ENCODE data around the gene GAB2.

GAB2 gene

DNA sequence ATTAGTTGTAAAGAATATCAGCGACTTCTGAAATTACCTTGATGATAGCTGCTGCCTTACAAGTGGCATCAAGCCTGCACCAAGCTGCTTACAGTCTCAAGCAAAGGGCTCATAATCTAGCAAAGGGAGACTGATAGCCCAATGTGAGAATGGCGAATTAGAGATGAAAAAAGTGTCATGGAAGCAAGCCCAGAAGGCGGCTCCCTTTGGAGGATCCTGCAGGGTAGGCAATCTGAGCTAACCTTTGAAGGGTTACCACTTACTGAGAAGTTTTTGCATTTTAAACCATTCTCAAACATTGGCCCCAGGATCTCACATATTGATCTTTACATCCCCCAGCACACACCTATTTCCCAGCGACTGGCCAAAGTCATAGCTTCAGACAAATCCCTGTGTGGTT is 18.5 kb downstream of the GAB2 start:
- Histone ChIP-seq H3K4me3 (ENCODE audit: low read depth, low read length) (no peak overlapping the region), H3K4me1 (no peaks in the 10 kb centered on the region), H3K27ac (no peak overlapping the region), H2AFZ (no peak overlapping the region), H3K9ac (no peak overlapping the region), H3K4me2 (ENCODE audit: low read length) (no peak overlapping the region), H3K79me2 (peaks cover 5% of the 10 kb centered on the region), H3K9me3 (ENCODE audit: control insufficient read depth, low read length) (no peaks in the 10 kb centered on the region), H3K36me3 (ENCODE audit: control insufficient read depth, insufficient read depth, low read length) (no peaks in the 10 kb centered on the region), H3K27me3 (ENCODE audit: control insufficient read depth, insufficient read depth, low read length) (no peaks in the 10 kb centered on the region)
- no peak for TF ChIP-seq CTCF (IDR thresholded peaks at IDR 0.05)

DNA sequence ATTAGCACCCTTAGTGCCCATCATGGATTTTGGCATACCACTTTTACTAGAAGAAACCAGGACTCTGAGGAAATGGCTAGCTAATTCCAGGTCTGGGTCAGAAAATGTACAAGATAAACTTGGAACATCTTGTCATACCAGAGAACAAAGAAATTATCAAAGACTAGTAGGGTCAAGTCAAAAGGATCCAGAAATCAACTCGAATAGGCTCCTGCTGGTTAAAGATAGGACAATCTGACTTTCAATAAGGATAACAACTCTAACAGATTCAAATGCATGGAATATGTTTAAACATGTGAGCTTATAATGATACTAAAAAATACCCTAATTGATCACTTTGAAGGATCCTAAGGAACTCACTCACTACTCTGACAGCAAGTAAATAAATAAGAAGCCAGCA is 18.9 kb downstream of the GAB2 start:
- Histone ChIP-seq H3K4me1 (no peaks in the 10 kb centered on the region), H3K4me3 (ENCODE audit: low read depth, low read length) (no peak overlapping the region), H3K79me2 (peaks cover 5% of the 10 kb centered on the region), H3K36me3 (ENCODE audit: control insufficient read depth, insufficient read depth, low read length) (no peaks in the 10 kb centered on the region), H3K27me3 (ENCODE audit: control insufficient read depth, insufficient read depth, low read length) (no peaks in the 10 kb centered on the region), H3K4me2 (ENCODE audit: low read length) (no peak overlapping the region), H3K9me3 (ENCODE audit: control insufficient read depth, low read length) (no peaks in the 10 kb centered on the region), H3K27ac (no peak overlapping the region), H2AFZ (no peak overlapping the region), H3K9ac (no peak overlapping the region)
- TF ChIP-seq CTCF (IDR thresholded peaks at IDR 0.05): no peak

- Histone ChIP-seq H2AFZ (no peak overlapping the region), H3K79me2 (peaks cover 5% of the 10 kb centered on the region), H3K4me1 (no peaks in the 10 kb centered on the region), H3K9ac (no peak overlapping the region), H3K27ac (no peak overlapping the region), H3K4me3 (ENCODE audit: low read depth, low read length) (no peak overlapping the region), H3K27me3 (ENCODE audit: control insufficient read depth, insufficient read depth, low read length) (no peaks in the 10 kb centered on the region), H3K4me2 (ENCODE audit: low read length) (no peak overlapping the region), H3K36me3 (ENCODE audit: control insufficient read depth, insufficient read depth, low read length) (no peaks in the 10 kb centered on the region), H3K9me3 (ENCODE audit: control insufficient read depth, low read length) (no peaks in the 10 kb centered on the region)
- no peak for TF ChIP-seq CTCF (IDR thresholded peaks at IDR 0.05)
Measured at GRCh38 chr11:78397398-78397797, 20.2 kb downstream of the GAB2 start.

GRCh38 chr11:78395597-78395996 is 22.0 kb downstream of the GAB2 start:
- no peak overlapping the region for H3K9ac ChIP-seq
- no peaks in the 10 kb centered on the region for H3K27me3 ChIP-seq (ENCODE audit: control insufficient read depth, insufficient read depth, low read length)

More at GRCh38 chr11:78395597-78395996, 22.0 kb downstream of the GAB2 start:
- no peaks in the 10 kb centered on the region for H3K9me3 ChIP-seq (ENCODE audit: control insufficient read depth, low read length)
- no peak overlapping the region for H2AFZ ChIP-seq
- H3K27ac ChIP-seq: no peak overlapping the region
- no peaks in the 10 kb centered on the region for H3K4me1 ChIP-seq
- no peak overlapping the region for H3K4me3 ChIP-seq (ENCODE audit: low read depth, low read length)
- TF ChIP-seq CTCF (IDR thresholded peaks at IDR 0.05): no peak
- H3K79me2 ChIP-seq: peaks cover 12% of the 10 kb centered on the region
- H3K36me3 ChIP-seq (ENCODE audit: control insufficient read depth, insufficient read depth, low read length): no peaks in the 10 kb centered on the region
- H3K4me2 ChIP-seq (ENCODE audit: low read length): no peak overlapping the region
